RWPE2 (cell line): ENCODE data around the gene ARSD.
"Not testable (repeated sequence)": the region's sequence is repeated elsewhere in the genome, so short reads cannot be mapped to it uniquely, and the experiment has no call there.

ENCODE experiments used
- ATAC-seq: fragments of 200-7000 bp; cut with Tn5 transposase; 3 replicates; pipeline ENCODE4 v1.9.1; 2021; ENCODE audit warnings: low read depth
- DNase-seq: peaks from one replicate; pipeline ENCODE4 v3.0.0-alpha.2; 2020; ENCODE audit warnings: low spot score
- H3K27ac ChIP-seq: fragments of 450-650 bp; 2 replicates; pipeline ENCODE4 v1.5.1; 2017; ENCODE audit warnings: mild to moderate bottlenecking; ENCODE audit not compliant: poor library complexity, severe bottlenecking
- H3K27me3 ChIP-seq: fragments of 250-450 bp; sonication (Bioruptor Pico); 2 replicates; pipeline ENCODE4 v1.5.1; 2021; ENCODE audit warnings: mild to moderate bottlenecking, moderate library complexity; ENCODE audit not compliant: insufficient read depth, poor library complexity, severe bottlenecking
- H3K36me3 ChIP-seq: fragments of 250-450 bp; sonication (Bioruptor Pico); 2 replicates; pipeline ENCODE4 v1.5.1; 2020; ENCODE audit warnings: low read depth, mild to moderate bottlenecking, moderate library complexity
- H3K4me1 ChIP-seq: fragments of 250-450 bp; sonication (Bioruptor Pico); 2 replicates; pipeline ENCODE4 v1.5.1; 2021; ENCODE audit warnings: mild to moderate bottlenecking, moderate library complexity; ENCODE audit not compliant: insufficient read depth, poor library complexity, severe bottlenecking
- H3K4me3 ChIP-seq: fragments of 250-450 bp; sonication (Bioruptor Pico); 2 replicates; pipeline ENCODE4 v1.5.1; 2021; ENCODE audit warnings: mild to moderate bottlenecking, moderate library complexity; ENCODE audit not compliant: severe bottlenecking
- H3K9me3 ChIP-seq: fragments of 250-450 bp; sonication (Bioruptor Pico); 2 replicates; pipeline ENCODE4 v1.5.1; 2021; ENCODE audit warnings: mild to moderate bottlenecking, moderate library complexity; ENCODE audit not compliant: severe bottlenecking
- TF ChIP-seq, protein P1 (sequence below): fragments of 450-650 bp; IDR thresholded peaks from one replicate; pipeline ENCODE4 v1.5.1; 2017; ENCODE audit warnings: mild to moderate bottlenecking, moderate library complexity; ENCODE audit not compliant: poor library complexity, severe bottlenecking

ARSD gene

DNA sequence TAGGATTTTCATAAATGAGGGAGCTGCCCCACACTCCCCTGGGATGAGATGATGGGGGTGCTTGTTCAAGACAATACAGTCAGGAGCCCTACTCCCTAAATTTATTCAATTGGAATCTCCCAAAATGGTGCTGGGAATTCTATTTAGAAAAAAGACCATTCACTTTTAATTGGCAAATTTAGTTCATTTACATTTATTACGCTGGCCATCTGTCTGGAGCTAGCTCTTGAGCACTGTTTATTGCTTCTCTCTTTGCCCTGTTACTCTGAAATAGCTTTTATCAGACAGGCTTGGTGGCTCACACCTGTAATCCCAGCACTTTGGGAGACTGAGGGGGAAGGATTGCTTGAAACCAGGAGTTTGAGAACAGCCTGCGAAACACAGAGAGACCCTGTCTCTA is 2.0 kb upstream of the ARSD start:
- H3K27me3 ChIP-seq: no peaks in the 10 kb centered on the region
- no peak overlapping the region for H3K27ac ChIP-seq
- no peaks in the 10 kb centered on the region for H3K36me3 ChIP-seq
- ATAC-seq (no peak), DNase-seq (no peak)
- H3K4me1 ChIP-seq: no peaks in the 10 kb centered on the region
- H3K4me3 ChIP-seq: no peak overlapping the region
- no peaks in the 10 kb centered on the region for H3K9me3 ChIP-seq
- TF ChIP-seq, protein P1, sequence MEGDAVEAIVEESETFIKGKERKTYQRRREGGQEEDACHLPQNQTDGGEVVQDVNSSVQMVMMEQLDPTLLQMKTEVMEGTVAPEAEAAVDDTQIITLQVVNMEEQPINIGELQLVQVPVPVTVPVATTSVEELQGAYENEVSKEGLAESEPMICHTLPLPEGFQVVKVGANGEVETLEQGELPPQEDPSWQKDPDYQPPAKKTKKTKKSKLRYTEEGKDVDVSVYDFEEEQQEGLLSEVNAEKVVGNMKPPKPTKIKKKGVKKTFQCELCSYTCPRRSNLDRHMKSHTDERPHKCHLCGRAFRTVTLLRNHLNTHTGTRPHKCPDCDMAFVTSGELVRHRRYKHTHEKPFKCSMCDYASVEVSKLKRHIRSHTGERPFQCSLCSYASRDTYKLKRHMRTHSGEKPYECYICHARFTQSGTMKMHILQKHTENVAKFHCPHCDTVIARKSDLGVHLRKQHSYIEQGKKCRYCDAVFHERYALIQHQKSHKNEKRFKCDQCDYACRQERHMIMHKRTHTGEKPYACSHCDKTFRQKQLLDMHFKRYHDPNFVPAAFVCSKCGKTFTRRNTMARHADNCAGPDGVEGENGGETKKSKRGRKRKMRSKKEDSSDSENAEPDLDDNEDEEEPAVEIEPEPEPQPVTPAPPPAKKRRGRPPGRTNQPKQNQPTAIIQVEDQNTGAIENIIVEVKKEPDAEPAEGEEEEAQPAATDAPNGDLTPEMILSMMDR: no peak

DNA sequence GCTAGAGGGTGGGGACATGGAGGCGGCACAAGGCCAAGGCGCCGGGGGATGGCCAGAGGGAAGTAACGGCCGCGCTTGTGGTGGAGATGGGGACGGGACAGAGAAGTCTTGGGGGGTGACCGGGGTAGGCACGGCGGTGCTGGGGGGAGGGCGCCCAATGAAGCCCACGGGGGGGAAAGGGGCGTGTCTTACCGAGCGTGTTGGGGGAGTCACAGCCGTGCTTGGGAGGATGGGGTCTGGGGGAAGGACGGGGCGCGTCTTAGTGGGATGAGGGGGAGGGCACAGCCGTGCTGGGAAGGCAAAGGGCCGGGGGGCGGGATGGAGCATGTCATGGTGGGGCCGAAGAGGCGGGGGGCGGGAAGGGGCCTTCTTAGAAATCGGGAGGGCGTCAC is 952 bp downstream of the ARSD start:
- DNase-seq (no peak), ATAC-seq (no peak)
- Histone ChIP-seq H3K27ac (no peak overlapping the region), H3K4me1 (no peaks in the 10 kb centered on the region), H3K4me3 (no peak overlapping the region), H3K27me3 (no peaks in the 10 kb centered on the region), H3K36me3 (no peaks in the 10 kb centered on the region), H3K9me3 (no peaks in the 10 kb centered on the region)
- TF ChIP-seq, protein P1: no peak

DNA sequence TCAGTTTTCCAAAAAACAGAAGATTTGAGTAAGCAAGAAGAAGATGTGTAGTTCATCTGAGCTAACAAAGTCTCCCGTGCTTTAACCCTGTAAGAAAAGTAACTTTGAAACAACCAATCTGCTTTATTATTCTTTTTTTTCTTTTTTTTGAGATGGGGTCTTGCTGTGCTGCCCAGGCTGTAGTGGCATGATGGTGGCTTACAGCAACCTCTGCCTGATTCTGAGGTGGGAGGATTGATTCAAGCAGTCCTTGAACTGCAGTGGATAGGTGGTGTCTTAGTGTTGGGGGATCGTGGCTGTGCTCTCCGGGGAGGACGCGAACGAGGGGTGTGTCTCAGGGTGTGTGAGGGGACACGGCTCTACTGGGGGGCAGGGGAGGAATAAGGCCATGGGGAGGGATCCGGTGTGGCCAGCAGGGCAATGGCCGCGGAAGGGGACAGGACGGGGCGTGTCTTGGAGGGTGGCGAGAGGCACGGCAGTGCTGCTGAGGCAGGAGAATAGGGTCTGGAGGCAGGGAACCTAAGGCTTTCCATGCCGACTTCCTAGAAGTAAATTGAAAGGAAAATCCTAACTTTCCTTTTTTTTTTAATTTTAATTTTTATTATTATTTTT is 2.4 kb downstream of the ARSD start:
- Histone ChIP-seq H3K36me3 (no peaks in the 10 kb centered on the region), H3K4me1 (no peaks in the 10 kb centered on the region), H3K9me3 (no peaks in the 10 kb centered on the region), H3K27me3 (no peaks in the 10 kb centered on the region), H3K27ac (no peak overlapping the region), H3K4me3 (no peak overlapping the region)
- TF ChIP-seq, protein P1: no peak
- ATAC-seq: no peak
- no peak for DNase-seq

DNA sequence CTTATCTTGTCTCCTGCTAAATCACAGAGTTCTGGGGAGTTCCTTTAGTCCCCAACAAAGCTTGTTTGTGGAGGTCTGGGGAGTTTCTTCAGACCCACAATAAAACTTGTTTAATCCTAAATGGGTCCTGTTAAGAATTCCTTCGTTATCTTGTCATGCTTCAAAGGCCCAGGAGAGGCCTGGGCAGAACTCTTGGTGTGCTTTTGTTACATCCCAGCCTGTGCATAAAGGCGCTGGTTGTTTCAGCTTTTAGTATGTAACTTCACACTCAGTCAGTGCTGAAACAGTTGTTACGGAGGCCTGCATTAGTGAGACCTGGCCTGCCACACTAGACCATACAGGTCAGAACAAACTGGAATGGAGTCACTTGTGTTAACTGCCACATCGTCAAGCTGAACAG is 2.9 kb downstream of the ARSD start:
- H3K27ac ChIP-seq, ATAC-seq, H3K27me3 ChIP-seq, H3K4me3 ChIP-seq, H3K36me3 ChIP-seq, DNase-seq, H3K9me3 ChIP-seq, H3K4me1 ChIP-seq: not testable (repeated sequence)

DNA sequence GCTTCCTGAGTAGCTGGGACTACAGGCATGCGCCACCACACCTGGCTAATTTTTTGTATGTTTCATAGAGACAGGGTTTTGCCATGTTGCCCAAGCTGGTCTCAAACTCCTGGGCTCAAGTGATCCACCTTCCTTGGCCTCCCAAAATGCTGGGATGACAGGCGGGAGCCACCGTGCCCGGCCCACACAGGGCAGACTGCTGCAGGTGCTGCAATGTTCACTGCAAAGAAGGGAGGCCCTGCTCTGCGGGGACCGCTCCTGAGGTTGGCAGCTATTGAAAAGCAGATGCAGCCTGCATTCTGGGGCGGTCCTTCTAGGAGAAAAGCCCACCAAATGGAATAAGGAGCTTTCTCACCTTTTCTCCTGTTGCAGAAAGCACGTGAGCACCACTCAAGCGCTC is 5.0 kb downstream of the ARSD start:
- TF ChIP-seq, protein P1: no peak

More for the DNA sequence above, 5.0 kb downstream of the ARSD start:
- DNase-seq (no peak), ATAC-seq (no peak)
- Histone ChIP-seq H3K36me3 (no peaks in the 10 kb centered on the region), H3K27ac (no peak overlapping the region), H3K27me3 (no peaks in the 10 kb centered on the region), H3K4me3 (no peak overlapping the region), H3K9me3 (no peaks in the 10 kb centered on the region), H3K4me1 (no peaks in the 10 kb centered on the region)
